Measurements from ENCODE around the gene PPP2R5C. TPM values are rescaled to one million over a fixed set of nuclear protein-coding genes. Genes with fewer than 3 reads are reported as not detected.

Gene PPP2R5C
- total RNA-seq, 1 experiment from 2014 or later = 93.0 TPM

DNA sequence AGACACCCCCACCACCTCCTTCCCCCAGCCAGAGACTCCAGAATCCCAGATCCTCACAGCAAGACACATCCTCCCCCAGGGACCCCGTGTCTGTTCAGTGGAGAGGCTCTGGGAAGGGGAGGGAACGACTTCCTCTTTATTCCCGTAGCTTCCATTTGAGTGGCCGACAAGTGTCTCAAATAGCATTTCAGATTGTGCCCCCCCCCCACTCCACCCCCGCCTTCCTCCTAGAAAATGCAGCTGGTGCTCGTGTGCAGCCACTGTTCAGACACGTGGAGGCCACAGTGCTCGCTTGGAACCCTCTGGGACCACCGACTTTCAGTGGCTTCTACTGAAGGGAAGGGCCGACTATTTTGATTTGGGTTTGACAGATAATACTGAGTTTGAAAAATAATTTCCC, 14.3 kb downstream of the PPP2R5C start:
- Histone ChIP-seq H3K4ac (ENCODE audit: low read depth, low read length) (no peak overlapping the region), H2BK120ac (ENCODE audit: low read depth, low read length, poor library complexity, severe bottlenecking) (no peak overlapping the region), H2AFZ (ENCODE audit: low read length) (no peak overlapping the region), H4K91ac (ENCODE audit: insufficient read length, low read depth, low read length) (no peak overlapping the region), H3K79me2 (ENCODE audit: insufficient read depth, low read length) (no peaks in the 10 kb centered on the region), H4K20me1 (ENCODE audit: control insufficient read depth, insufficient read depth, insufficient read length) (no peaks in the 10 kb centered on the region), H2BK20ac (ENCODE audit: low read depth, low read length, poor library complexity, severe bottlenecking) (no peak overlapping the region), H2AK5ac (ENCODE audit: insufficient read length, low read length) (no peak overlapping the region), H3K79me1 (ENCODE audit: insufficient read depth, low read depth, low read length, poor library complexity, severe bottlenecking) (no peaks in the 10 kb centered on the region), H3K14ac (ENCODE audit: insufficient read depth, low read length) (no peak overlapping the region; the same call in 1 of the 2 replicates), H3K9me3 (ENCODE audit: control insufficient read depth, low read depth, low read length) (no peaks in the 10 kb centered on the region), H2BK15ac (ENCODE audit: low read depth, low read length) (no peak overlapping the region), H3K27me3 (ENCODE audit: insufficient read depth, low read length) (peaks cover 14% of the 10 kb centered on the region; the same call in 1 of the 2 replicates), H3T11ph (ENCODE audit: low read length) (no peak overlapping the region), H3K18ac (ENCODE audit: insufficient read length, low read depth, low read length) (no peak overlapping the region), H3K23ac (ENCODE audit: insufficient read length, low read depth, low read length) (no peak overlapping the region), H4K8ac (replicated peaks; ENCODE audit: insufficient read length, low read depth, low read length) (no peak overlapping the region), H2BK12ac (ENCODE audit: insufficient read length, low read depth, low read length) (no peak overlapping the region), H3K56ac (ENCODE audit: insufficient read length, low read depth, low read length) (no peak overlapping the region), H3K4me2 (ENCODE audit: insufficient read depth, insufficient read length, low read length) (no peak overlapping the region), H4K5ac (ENCODE audit: insufficient read length, low read depth, low read length) (no peak overlapping the region), H3K23me2 (ENCODE audit: insufficient read length, low read depth, low read length, poor library complexity, severe bottlenecking) (peaks cover 5% of the 10 kb centered on the region), H3K27ac (ENCODE audit: insufficient read length, low read depth, low read length) (no peak overlapping the region), H3K9ac (ENCODE audit: extremely low read depth, insufficient read length, low read length) (no peak overlapping the region), H2BK5ac (ENCODE audit: insufficient read length, low read length) (no peak overlapping the region), H3K4me1 (ENCODE audit: insufficient read depth, low read length) (no peaks in the 10 kb centered on the region; the same call in 1 of the 2 replicates)
- H3K4me3 Mint-ChIP-seq = peak overlapping the region in 1 of 2 experiments; percentile 10; a peak in 1 of 5 replicates
- DNase-seq = no peak
- WGBS (ENCODE audit: extremely low coverage, insufficient read length, low lambda C conversion rate) = no CpG with 5 or more reads among the region's 10 CpGs
- peaks cover 36% of the 10 kb centered on the region for H3K27me3 Mint-ChIP-seq (ENCODE audit: low read depth)
- no peaks in the 10 kb centered on the region for H3K36me3 Mint-ChIP-seq (ENCODE audit: insufficient read depth in 1 of 3, low read depth in 3 of 3)
- no peaks in the 10 kb centered on the region; a peak in 1 of 5 replicates for H3K9me3 Mint-ChIP-seq
- TF ChIP-seq, protein P1, sequence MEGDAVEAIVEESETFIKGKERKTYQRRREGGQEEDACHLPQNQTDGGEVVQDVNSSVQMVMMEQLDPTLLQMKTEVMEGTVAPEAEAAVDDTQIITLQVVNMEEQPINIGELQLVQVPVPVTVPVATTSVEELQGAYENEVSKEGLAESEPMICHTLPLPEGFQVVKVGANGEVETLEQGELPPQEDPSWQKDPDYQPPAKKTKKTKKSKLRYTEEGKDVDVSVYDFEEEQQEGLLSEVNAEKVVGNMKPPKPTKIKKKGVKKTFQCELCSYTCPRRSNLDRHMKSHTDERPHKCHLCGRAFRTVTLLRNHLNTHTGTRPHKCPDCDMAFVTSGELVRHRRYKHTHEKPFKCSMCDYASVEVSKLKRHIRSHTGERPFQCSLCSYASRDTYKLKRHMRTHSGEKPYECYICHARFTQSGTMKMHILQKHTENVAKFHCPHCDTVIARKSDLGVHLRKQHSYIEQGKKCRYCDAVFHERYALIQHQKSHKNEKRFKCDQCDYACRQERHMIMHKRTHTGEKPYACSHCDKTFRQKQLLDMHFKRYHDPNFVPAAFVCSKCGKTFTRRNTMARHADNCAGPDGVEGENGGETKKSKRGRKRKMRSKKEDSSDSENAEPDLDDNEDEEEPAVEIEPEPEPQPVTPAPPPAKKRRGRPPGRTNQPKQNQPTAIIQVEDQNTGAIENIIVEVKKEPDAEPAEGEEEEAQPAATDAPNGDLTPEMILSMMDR (conservative IDR thresholded peaks at IDR 0.05) = no peak
- H3K27ac Mint-ChIP-seq = no peak overlapping the region; a peak in 1 of 7 replicates
- H3K4me1 Mint-ChIP-seq = peaks cover 11 to 14% of the 10 kb centered on the region in 2 experiments
